Glutamatergic neuron (in vitro differentiated cells): ENCODE measurements around the gene SVOP. TPM values are rescaled to one million over a fixed set of nuclear protein-coding genes. Genes with fewer than 3 reads are reported as not detected.

Source experiments
- DNase-seq: peaks from one replicate; pipeline ENCODE4 v3.0.0; 2022
- H3K27ac Mint-ChIP-seq: one replicate; pipeline ENCODE4 v1.8.0; 2020; ENCODE audit warnings: mild to moderate bottlenecking, mixed read lengths, inconsistent platforms; ENCODE audit not compliant: unreplicated experiment
- H3K27me3 Mint-ChIP-seq: one replicate; pipeline ENCODE4 v1.8.0; 2020; ENCODE audit warnings: mild to moderate bottlenecking, moderate library complexity, mixed read lengths, inconsistent platforms; ENCODE audit not compliant: unreplicated experiment
- H3K36me3 Mint-ChIP-seq: one replicate; pipeline ENCODE4 v1.8.0; 2020; ENCODE audit warnings: mild to moderate bottlenecking, mixed read lengths, inconsistent platforms; ENCODE audit not compliant: unreplicated experiment
- H3K4me1 Mint-ChIP-seq: one replicate; pipeline ENCODE4 v1.8.0; 2020; ENCODE audit warnings: mild to moderate bottlenecking, low read depth, mixed read lengths, inconsistent platforms; ENCODE audit not compliant: unreplicated experiment
- H3K4me3 Mint-ChIP-seq: one replicate; pipeline ENCODE4 v1.8.0; 2020; ENCODE audit warnings: mild to moderate bottlenecking, mixed read lengths, inconsistent platforms; ENCODE audit not compliant: unreplicated experiment
- H3K9me3 Mint-ChIP-seq: one replicate; pipeline ENCODE4 v1.8.0; 2020; ENCODE audit warnings: mild to moderate bottlenecking, moderate library complexity, mixed read lengths, inconsistent platforms; ENCODE audit not compliant: unreplicated experiment
- total RNA-seq: library from RNA; stranded (reverse); fragmentation: NEBNext Ultra II Directional; extraction: Animal tissue kit (Norgen Biotek cat#: 25700); gene quantifications from one replicate; pipeline ENCODE4 v1.2.1, GENCODE V29; 2021; ENCODE audit not compliant: unreplicated experiment
- TF ChIP-seq, protein P1 (sequence below): fragments of 200-600 bp; sonication (generic); IDR thresholded peaks from one replicate; pipeline ENCODE4 v1.5.0; 2021; ENCODE audit not compliant: partially characterized antibody, unreplicated experiment

SVOP gene
- total RNA-seq, 1 donor from 2014 or later, result 79.3 TPM

DNA sequence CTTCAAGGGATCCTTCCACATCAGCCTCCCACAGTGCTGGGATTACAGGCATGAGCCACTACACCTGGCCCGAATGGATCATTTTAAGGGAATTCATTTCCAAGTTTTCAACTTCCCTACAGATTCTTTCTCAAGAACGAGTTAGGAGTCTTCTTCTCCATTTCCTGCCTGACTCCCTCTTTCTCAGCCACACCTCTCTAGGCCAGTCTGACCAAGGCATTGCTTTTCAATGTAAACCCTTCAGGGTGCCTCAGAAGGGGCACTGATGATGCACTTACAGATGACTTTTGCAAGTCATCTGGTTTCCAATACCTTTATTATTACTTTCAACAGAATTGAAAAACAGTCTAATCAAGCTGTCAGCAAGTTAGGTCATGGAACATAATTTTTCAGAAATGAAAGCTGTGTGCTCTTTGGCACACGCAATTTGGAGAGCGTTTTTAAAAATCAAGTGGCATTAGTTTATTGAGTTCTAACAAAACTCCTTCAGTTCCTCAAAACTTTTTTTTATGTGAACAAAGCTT lies 47.2 kb downstream of the SVOP start:
- no peak for DNase-seq
- no peaks in the 10 kb centered on the region for H3K36me3 Mint-ChIP-seq
- H3K27ac Mint-ChIP-seq, result no peak overlapping the region

DNA sequence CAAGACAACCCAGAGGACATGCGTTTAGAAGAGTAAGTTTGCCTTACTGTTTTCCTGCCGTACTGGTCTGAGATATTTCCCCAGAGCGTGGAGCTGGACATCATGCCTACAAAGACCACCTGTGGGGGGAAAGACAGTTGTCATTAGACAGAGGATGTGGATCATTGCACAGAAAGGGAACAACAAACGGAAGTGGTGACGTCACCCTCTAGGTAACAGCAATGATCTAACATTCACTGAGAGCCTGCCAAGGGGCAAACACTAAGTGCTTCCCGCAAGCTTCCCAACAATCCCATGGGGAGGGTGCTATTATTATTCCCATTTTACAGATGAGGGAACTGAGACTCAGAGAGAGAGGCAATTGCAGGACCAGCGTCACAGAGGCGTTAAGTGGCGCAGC lies 48.5 kb downstream of the SVOP start:
- Mint-ChIP-seq H3K27me3 (no peaks in the 10 kb centered on the region), H3K4me1 (no peaks in the 10 kb centered on the region), H3K9me3 (no peaks in the 10 kb centered on the region), H3K36me3 (no peaks in the 10 kb centered on the region), H3K4me3 (no peak overlapping the region), H3K27ac (no peak overlapping the region)
- TF ChIP-seq, protein P1, sequence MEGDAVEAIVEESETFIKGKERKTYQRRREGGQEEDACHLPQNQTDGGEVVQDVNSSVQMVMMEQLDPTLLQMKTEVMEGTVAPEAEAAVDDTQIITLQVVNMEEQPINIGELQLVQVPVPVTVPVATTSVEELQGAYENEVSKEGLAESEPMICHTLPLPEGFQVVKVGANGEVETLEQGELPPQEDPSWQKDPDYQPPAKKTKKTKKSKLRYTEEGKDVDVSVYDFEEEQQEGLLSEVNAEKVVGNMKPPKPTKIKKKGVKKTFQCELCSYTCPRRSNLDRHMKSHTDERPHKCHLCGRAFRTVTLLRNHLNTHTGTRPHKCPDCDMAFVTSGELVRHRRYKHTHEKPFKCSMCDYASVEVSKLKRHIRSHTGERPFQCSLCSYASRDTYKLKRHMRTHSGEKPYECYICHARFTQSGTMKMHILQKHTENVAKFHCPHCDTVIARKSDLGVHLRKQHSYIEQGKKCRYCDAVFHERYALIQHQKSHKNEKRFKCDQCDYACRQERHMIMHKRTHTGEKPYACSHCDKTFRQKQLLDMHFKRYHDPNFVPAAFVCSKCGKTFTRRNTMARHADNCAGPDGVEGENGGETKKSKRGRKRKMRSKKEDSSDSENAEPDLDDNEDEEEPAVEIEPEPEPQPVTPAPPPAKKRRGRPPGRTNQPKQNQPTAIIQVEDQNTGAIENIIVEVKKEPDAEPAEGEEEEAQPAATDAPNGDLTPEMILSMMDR, result no peak
- DNase-seq, result no peak

More for the DNA sequence above, 47.2 kb downstream of the SVOP start:
- no peaks in the 10 kb centered on the region for H3K4me1 Mint-ChIP-seq
- H3K9me3 Mint-ChIP-seq, result no peaks in the 10 kb centered on the region
- TF ChIP-seq, protein P1, result no peak
- no peak overlapping the region for H3K4me3 Mint-ChIP-seq
- H3K27me3 Mint-ChIP-seq, result no peaks in the 10 kb centered on the region

DNA sequence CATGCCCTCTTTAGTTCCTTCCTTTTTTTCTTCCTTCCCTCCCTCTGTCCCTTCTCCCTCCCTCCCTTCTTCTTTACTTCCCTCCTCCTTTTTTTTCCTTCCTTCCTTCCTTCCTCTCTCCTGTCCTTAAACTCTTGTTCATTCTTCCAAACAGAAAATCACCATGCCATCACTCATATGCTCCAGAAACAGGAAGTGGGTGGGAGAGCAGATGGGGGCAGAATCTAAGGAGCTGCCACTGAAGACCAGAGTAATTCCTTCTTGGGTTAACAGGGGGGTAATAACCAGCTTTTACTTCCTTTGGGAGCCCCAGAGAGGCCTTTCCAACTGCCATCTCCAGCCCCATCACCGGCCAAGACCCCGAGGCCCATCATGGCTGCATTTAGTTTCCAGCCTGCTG lies 51.2 kb downstream of the SVOP start:
- Mint-ChIP-seq H3K4me1 (peaks cover 2% of the 10 kb centered on the region), H3K27me3 (no peaks in the 10 kb centered on the region), H3K27ac (no peak overlapping the region), H3K36me3 (no peaks in the 10 kb centered on the region), H3K4me3 (no peak overlapping the region), H3K9me3 (no peaks in the 10 kb centered on the region)
- DNase-seq, result no peak
- TF ChIP-seq, protein P1, result no peak

DNA sequence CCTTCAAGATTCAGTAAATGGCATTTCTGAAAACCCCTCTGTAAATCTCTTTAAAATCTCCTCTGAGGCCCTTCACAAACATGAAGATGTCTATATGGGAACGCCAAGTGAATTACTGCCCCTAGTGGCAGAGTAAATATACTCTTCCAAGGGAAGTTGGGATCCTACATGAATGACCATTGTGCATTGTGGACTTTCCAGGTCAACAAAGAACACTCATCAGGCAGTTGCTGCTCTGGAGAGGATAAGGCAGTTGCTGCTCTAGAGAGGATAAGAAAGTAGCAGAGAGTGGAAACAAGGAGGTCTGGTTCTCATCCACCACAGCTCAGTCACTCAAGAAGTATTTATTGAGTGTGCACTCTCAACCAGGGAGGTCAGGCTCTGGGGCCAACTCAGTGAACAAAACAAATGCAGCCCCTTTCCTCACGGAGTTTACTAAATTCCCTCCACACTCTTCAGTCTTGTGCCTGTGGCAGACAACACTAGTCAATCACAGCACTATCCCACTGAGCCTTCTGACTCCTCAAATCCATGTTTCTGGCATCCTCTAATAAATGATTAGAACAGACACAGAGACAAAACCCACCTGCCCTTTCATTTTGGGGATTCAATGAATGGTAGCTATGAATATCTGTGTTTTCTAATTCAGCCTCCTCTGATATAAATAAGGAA lies 52.9 kb downstream of the SVOP start:
- Mint-ChIP-seq H3K4me3 (no peak overlapping the region), H3K36me3 (no peaks in the 10 kb centered on the region), H3K27ac (no peak overlapping the region), H3K9me3 (no peaks in the 10 kb centered on the region), H3K4me1 (peaks cover 2% of the 10 kb centered on the region), H3K27me3 (no peaks in the 10 kb centered on the region)
- TF ChIP-seq, protein P1, result peak; percentile 72
- no peak for DNase-seq

DNA sequence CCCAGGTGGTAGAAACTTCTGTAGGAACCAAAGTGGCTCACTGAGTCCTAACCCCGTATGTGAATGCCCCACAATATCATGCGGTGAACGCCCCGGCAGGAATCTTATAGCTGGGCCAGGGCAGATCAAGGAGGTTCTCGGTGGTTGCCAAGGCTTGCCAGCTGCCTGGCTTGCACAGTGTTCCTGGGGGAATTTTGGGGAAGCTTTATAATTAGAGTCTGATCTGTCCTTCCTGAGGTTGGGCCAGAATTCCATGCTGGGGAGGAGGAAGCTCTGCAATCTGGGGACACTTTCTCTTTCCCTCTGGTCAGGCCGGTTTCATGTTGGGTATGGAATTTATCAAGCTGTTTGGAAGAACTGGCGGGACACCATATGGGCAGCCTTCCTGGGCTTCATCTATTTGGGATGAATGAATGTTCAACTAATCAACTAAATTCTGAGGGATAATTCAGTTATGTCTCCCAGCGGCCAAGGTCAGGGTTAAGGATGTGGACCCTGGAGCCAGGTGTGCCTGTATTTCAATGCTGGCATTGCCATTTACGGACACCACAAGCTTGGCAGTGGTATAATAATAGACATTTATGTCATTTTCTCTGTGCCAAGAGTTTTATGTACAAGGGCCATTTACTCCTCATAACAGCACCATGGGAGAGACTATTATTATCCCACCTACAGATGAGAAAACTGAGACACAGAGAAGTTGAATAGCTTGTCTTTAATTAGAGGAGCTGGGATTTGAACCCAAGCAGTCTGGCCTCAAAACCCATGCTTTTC lies 54.3 kb downstream of the SVOP start:
- Mint-ChIP-seq H3K9me3 (no peaks in the 10 kb centered on the region), H3K36me3 (no peaks in the 10 kb centered on the region), H3K27me3 (no peaks in the 10 kb centered on the region), H3K27ac (no peak overlapping the region), H3K4me3 (no peak overlapping the region), H3K4me1 (peaks cover 2% of the 10 kb centered on the region)
- TF ChIP-seq, protein P1, result no peak
- no peak for DNase-seq
